ENCODE results near the gene CPXM2. TPM values are rescaled to one million over a fixed set of nuclear protein-coding genes. Genes with fewer than 3 reads are reported as not detected.

CPXM2 gene
- total RNA-seq (2014; rRNA removed; shearing (Covaris generic)) (19.8 and 21.2 TPM in 2 replicates), polyA plus RNA-seq (2016; fragmentation: Nextera tagmentation; extraction: Ambion mirVana) (14.2 and 14.8 TPM in 2 replicates)

GRCh38 chr10:123891144-123892071 lies at the start of gene CPXM2:
TSS of gene CPXM2 (minus strand) at chr10:123891807. CDS start at chr10:123891659, 148 bp downstream.
- Histone ChIP-seq H3K27ac (no peak within 1 kb of the TSS), H4K20me1 (ENCODE audit: insufficient read depth) (no peaks in the 10 kb centered on the region), H3K4me2 (ENCODE audit: unreplicated experiment) (peak within 1 kb of the TSS; percentile 43), H3K79me2 (ENCODE audit: insufficient read depth) (no peaks in the 10 kb centered on the region), H3K9ac (peak within 1 kb of the TSS; percentile 61), H3K9me3 (ENCODE audit: low read depth) (no peaks in the 10 kb centered on the region), H3K36me3 (ENCODE audit: low read depth) (no peaks in the 10 kb centered on the region), H3K9me2 (ENCODE audit: insufficient read depth) (no peaks in the 10 kb centered on the region), H3K4me3 (peak within 1 kb of the TSS; percentile 68), H2AFZ (peak within 1 kb of the TSS; percentile 77), H3K4me1 (ENCODE audit: insufficient read depth) (no peaks in the 10 kb centered on the region), H3K27me3 (replicated peaks; ENCODE audit: insufficient read depth) (peaks cover 3% of the 10 kb centered on the region; the same call in 1 of the 2 replicates), H3F3A (ENCODE audit: insufficient read depth) (no peaks in the 10 kb centered on the region)
- TF ChIP-seq EZH2 (IDR thresholded peaks at IDR 0.05; ENCODE audit: insufficient read depth, poor library complexity, severe bottlenecking): no peak
- no peak for TF ChIP-seq EZH2phosphoT487 (IDR thresholded peaks at IDR 0.05; ENCODE audit: insufficient read depth, low read depth)
- WGBS, 2 experiments (ENCODE audit: low coverage in 1 of 2, low lambda C conversion rate in 2 of 2, missing lambda C conversion rate in 2 of 2): 8% methylated on average over 46 to 55 of the region's 80 CpGs
- in situ Hi-C loops (cut with MboI): no loop called here
- peak; percentile 58 for DNase-seq

GRCh38 chr10:123939591-123939990 lies 48.0 kb upstream of the CPXM2 start:
- 86 to 87% methylated on average over 7 of the region's 7 CpGs for WGBS, 2 experiments (ENCODE audit: low coverage in 1 of 2, low lambda C conversion rate in 2 of 2, missing lambda C conversion rate in 2 of 2)
- no peaks in the 10 kb centered on the region for H4K20me1 ChIP-seq (ENCODE audit: insufficient read depth)
- H2AFZ ChIP-seq: no peak overlapping the region
- no peak for DNase-seq
- in situ Hi-C loops (cut with MboI): no loop called here
- no peak overlapping the region for H3K27ac ChIP-seq
- H3K79me2 ChIP-seq (ENCODE audit: insufficient read depth): no peaks in the 10 kb centered on the region
- H3K9ac ChIP-seq: no peak overlapping the region
- H3K36me3 ChIP-seq (ENCODE audit: low read depth): no peaks in the 10 kb centered on the region
- TF ChIP-seq EZH2phosphoT487 (IDR thresholded peaks at IDR 0.05; ENCODE audit: insufficient read depth, low read depth) (no peak), EZH2 (IDR thresholded peaks at IDR 0.05; ENCODE audit: insufficient read depth, poor library complexity, severe bottlenecking) (no peak)
- no peak overlapping the region for H3K4me2 ChIP-seq (ENCODE audit: unreplicated experiment)
- H3K27me3 ChIP-seq (replicated peaks; ENCODE audit: insufficient read depth): no peaks in the 10 kb centered on the region
- no peak overlapping the region for H3K4me3 ChIP-seq
- no peaks in the 10 kb centered on the region for H3F3A ChIP-seq (ENCODE audit: insufficient read depth)
- no peaks in the 10 kb centered on the region for H3K4me1 ChIP-seq (ENCODE audit: insufficient read depth)
- no peaks in the 10 kb centered on the region for H3K9me2 ChIP-seq (ENCODE audit: insufficient read depth)
- no peaks in the 10 kb centered on the region for H3K9me3 ChIP-seq (ENCODE audit: low read depth)

GRCh38 chr10:123938890-123939289 lies 47.3 kb upstream of the CPXM2 start:
- H3K36me3 ChIP-seq (ENCODE audit: low read depth): no peaks in the 10 kb centered on the region
- H3F3A ChIP-seq (ENCODE audit: insufficient read depth): no peaks in the 10 kb centered on the region
- no peak overlapping the region for H3K4me3 ChIP-seq
- H4K20me1 ChIP-seq (ENCODE audit: insufficient read depth): no peaks in the 10 kb centered on the region
- H3K79me2 ChIP-seq (ENCODE audit: insufficient read depth): no peaks in the 10 kb centered on the region
- no peaks in the 10 kb centered on the region for H3K27me3 ChIP-seq (replicated peaks; ENCODE audit: insufficient read depth)
- H3K4me1 ChIP-seq (ENCODE audit: insufficient read depth): no peaks in the 10 kb centered on the region
- H3K4me2 ChIP-seq (ENCODE audit: unreplicated experiment): no peak overlapping the region
- H3K27ac ChIP-seq: no peak overlapping the region
- TF ChIP-seq EZH2phosphoT487 (IDR thresholded peaks at IDR 0.05; ENCODE audit: insufficient read depth, low read depth) (no peak), EZH2 (IDR thresholded peaks at IDR 0.05; ENCODE audit: insufficient read depth, poor library complexity, severe bottlenecking) (no peak)
- no peak overlapping the region for H3K9ac ChIP-seq
- H3K9me3 ChIP-seq (ENCODE audit: low read depth): no peaks in the 10 kb centered on the region
- no peaks in the 10 kb centered on the region for H3K9me2 ChIP-seq (ENCODE audit: insufficient read depth)
- DNase-seq: no peak
- no peak overlapping the region for H2AFZ ChIP-seq
- in situ Hi-C loops (cut with MboI): no loop called here
- WGBS, 2 experiments (ENCODE audit: low coverage in 1 of 2, low lambda C conversion rate in 2 of 2, missing lambda C conversion rate in 2 of 2): 50 to 62% methylated on average over 3 to 4 of the region's 4 CpGs

- no peak overlapping the region for H2AFZ ChIP-seq
- no peak overlapping the region for H3K9ac ChIP-seq
- H3K27ac ChIP-seq: no peak overlapping the region
- no peaks in the 10 kb centered on the region for H3K36me3 ChIP-seq (ENCODE audit: low read depth)
- WGBS, 2 experiments (ENCODE audit: low coverage in 1 of 2, low lambda C conversion rate in 2 of 2, missing lambda C conversion rate in 2 of 2): 83 to 84% methylated on average over 5 of the region's 5 CpGs
- DNase-seq: peak; percentile 38
- no peaks in the 10 kb centered on the region for H4K20me1 ChIP-seq (ENCODE audit: insufficient read depth)
- in situ Hi-C loops (cut with MboI): no loop called here
- no peaks in the 10 kb centered on the region for H3K27me3 ChIP-seq (replicated peaks; ENCODE audit: insufficient read depth)
- H3K9me2 ChIP-seq (ENCODE audit: insufficient read depth): no peaks in the 10 kb centered on the region
- peaks cover 5% of the 10 kb centered on the region for H3F3A ChIP-seq (ENCODE audit: insufficient read depth)
- H3K4me3 ChIP-seq: no peak overlapping the region
- H3K4me2 ChIP-seq (ENCODE audit: unreplicated experiment): no peak overlapping the region
- H3K9me3 ChIP-seq (ENCODE audit: low read depth): no peaks in the 10 kb centered on the region
- peaks cover 3% of the 10 kb centered on the region; the same call in 1 of the 2 replicates for H3K4me1 ChIP-seq (ENCODE audit: insufficient read depth)
- no peaks in the 10 kb centered on the region for H3K79me2 ChIP-seq (ENCODE audit: insufficient read depth)
- TF ChIP-seq EZH2 (IDR thresholded peaks at IDR 0.05; ENCODE audit: insufficient read depth, poor library complexity, severe bottlenecking) (no peak), EZH2phosphoT487 (IDR thresholded peaks at IDR 0.05; ENCODE audit: insufficient read depth, low read depth) (no peak)
Measured at GRCh38 chr10:123936426-123936825, 44.8 kb upstream of the CPXM2 start.
